ENCODE results near the gene RPL18.

RPL18 gene

DNA sequence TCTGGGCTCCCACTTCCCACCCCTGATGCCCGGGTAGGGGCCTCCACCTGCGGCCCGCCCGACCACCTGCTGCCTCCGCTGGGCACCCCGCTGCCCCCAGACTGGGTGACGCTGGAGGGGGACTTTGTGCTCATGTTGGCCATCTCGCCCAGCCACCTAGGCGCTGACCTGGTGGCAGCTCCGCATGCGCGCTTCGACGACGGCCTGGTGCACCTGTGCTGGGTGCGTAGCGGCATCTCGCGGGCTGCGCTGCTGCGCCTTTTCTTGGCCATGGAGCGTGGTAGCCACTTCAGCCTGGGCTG is 10.3 kb upstream of the RPL18 start:
- no peak for DNase-seq

DNA sequence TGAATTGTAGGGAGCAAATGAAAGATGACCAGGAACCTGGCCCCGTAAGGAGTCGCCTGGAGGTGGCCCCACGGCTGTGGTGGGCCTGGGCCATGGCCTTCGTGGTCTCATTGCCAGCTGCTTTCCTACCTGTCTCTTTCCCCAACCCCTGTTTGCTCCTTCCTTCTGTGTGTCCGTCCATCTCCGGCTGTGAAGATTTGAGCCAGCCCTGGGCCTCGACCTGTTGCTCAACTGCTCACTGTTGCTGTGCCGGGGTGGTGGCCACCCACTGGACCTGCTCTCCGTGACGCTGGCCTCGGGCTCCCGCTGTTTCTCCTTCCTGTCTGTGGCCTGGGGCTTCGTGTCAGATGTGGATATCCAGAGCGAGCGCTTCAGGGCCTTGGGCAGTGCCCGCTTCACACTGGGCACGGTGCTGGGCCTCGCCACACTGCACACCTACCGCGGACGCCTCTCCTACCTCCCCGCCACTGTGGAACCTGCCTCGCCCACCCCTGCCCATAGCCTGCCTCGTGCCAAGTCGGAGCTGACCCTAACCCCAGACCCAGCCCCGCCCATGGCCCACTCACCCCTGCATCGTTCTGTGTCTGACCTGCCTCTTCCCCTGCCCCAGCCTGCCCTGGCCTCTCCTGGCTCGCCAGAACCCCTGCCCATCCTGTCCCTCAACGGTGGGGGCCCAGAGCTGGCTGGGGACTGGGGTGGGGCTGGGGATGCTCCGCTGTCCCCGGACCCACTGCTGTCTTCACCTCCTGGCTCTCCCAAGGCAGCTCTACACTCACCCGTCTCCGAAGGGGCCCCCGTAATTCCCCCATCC is 9.7 kb upstream of the RPL18 start:
- DNase-seq: no peak

GRCh38 chr19:48627865-48628314 is 8.9 kb upstream of the RPL18 start:
- no peak for DNase-seq

- no peak for DNase-seq
Observed at GRCh38 chr19:48627201-48627864, 8.4 kb upstream of the RPL18 start.

DNA sequence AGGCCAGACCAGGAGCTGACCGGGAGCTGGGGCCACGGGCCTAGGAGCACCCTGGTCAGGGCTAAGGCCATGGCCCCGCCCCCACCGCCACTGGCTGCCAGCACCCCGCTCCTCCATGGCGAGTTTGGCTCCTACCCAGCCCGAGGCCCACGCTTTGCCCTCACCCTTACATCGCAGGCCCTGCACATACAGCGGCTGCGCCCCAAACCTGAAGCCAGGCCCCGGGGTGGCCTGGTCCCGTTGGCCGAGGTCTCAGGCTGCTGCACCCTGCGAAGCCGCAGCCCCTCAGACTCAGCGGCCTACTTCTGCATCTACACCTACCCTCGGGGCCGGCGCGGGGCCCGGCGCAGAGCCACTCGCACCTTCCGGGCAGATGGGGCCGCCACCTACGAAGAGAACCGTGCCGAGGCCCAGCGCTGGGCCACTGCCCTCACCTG is 6.9 kb upstream of the RPL18 start:
- DNase-seq: no peak

- DNase-seq: no peak
Observed at GRCh38 chr19:48624791-48625723, 6.1 kb upstream of the RPL18 start.

DNA sequence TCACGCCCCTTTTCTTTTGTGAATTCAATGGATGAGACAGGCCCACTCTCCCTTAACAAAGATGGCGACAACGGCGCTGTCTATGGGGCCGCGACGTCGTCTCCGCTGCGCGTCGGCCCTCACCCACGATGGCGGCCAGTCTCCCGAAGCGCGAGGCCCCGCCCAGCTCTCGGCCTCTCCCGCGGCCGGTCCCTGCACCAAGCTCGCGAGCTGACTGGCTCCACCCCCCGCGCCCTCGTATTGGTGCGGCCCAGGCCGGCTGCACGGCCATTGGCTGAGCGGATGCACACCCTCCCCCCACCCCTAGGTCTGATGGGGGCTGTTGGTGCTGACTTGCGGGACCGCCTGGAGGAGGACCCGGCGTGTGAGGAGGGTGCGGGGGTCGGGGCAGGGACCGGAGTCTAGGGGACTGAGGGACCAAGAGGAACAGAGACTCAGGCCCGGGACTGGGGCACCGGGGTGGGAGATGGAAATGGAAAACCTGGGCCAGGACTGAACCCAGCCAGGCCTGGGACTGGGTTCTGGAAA is 5.2 kb upstream of the RPL18 start:
- DNase-seq: no peak

DNA sequence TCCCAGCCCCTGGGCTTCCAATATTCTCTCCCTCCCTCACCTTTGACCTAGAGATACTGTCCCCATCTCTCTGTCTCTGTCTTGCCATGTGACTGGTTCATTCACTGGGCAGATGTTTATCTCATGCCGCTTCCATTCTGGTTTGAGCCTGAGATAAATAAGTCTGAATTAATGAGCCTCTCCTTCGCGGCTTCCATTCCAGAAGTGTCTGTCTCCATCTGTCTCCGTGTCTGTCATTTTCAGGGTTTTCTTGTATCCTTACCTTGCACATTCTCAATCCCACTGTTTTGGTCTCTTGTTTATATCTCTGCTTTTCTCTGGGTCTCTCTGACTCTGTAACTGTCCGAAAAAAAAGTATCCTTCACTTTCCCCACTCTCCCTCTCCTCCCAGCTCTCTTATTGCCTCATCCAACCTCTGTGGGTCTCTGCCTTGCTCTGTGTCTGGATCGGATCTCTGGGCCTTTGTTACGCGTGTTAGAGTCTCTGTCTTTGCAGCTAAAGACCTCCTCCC is 4.6 kb upstream of the RPL18 start:
- DNase-seq: no peak

- no peak for DNase-seq
Observed at GRCh38 chr19:48619692-48620585, 961 bp upstream of the RPL18 start.

- DNase-seq: no peak
Observed at GRCh38 chr19:48618278-48618915, 581 bp downstream of the RPL18 start.

- no peak for DNase-seq
Observed at GRCh38 chr19:48617146-48617937, 1.6 kb downstream of the RPL18 start.

- no peak for DNase-seq
Observed at GRCh38 chr19:48616491-48617056, 2.4 kb downstream of the RPL18 start.

- no peak for DNase-seq
Observed at GRCh38 chr19:48616041-48616436, 2.9 kb downstream of the RPL18 start.

DNA sequence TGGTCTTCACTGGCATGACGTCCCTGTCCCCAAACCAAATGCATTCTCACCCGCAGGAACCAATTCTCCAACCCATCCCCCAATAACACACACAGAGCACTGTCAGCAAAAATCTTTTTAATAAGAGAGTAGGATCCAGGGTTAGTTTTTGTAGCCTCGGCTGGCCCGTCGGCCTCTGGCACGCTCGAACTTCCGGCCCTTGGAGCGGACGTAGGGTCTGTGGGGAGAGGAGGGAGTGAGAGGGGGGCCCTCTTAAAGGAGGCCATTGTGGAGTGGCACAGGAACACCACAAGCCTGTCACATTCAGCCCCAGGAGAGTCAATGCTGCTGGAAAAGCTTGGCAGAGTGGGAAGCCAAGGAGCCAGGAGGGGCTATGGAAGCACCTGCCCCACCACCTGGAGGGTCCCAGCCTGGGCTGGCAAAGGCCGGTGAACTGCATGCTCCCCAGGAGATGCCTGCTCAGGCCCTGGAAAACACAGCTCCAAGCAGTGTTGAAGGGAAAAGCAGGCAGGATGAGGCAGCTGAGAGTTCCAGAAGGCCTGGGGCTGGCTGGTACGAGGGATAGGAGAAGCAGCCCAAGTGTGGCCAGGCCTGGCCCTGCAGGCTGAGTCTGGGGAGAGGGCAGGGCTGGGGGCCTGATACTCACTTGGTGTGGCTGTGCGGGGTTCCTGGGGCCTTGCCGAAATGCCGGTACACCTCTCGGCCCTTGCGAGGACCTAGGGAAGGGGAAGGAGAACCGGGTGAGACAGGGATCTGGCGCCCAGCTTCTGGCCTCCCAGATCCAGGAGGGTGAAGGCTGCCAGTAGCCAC is 3.5 kb downstream of the RPL18 start:
- no peak for DNase-seq

- no peak for DNase-seq
Observed at GRCh38 chr19:48614436-48615230, 4.3 kb downstream of the RPL18 start, which contains the start of gene FAM83E. Gene FAM83E (minus strand): TSS chr19:48615076. CDS start chr19:48613372, 1,704 bp downstream.

DNA sequence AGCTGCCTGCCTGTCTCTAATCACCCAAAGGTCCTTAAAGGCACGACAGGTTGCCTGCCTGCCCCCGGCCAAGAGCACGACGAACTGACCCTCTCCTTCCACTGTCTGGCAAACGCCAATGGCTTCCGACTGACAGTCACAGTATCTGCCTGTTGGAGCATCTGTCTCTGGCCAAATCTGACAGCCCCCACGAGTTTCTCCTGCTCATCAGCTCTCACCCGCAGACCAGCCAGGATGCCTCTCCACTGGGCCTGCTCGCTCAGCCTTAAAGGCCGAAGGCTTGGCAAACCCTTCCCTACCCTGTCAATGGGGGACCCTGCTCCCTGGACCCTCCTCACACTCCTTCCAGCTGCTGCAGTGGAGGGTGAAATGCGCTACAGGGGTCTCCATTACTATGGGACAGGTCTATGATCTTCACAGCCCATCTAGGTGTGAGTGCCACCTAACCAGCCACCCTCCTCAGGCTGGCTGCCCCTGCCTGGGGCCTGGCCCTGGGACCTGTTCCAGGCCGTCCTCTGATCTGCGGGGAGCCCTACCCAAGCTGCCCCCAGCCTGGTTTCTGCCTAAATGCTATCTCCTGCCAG is 5.0 kb downstream of the RPL18 start:
- no peak for DNase-seq

GRCh38 chr19:48613024-48613851 is 5.7 kb downstream of the RPL18 start:
- no peak for DNase-seq

Data from SW 1271 (cell line).